GM23338 (cell line): ENCODE data around the gene TUBB1. TPM values are rescaled to one million over a fixed set of nuclear protein-coding genes. Genes with fewer than 3 reads are reported as not detected.

Source experiments
- ATAC-seq: fragments of 200-7000 bp; cut with Tn5 transposase; 3 replicates; pipeline ENCODE4 v1.9.1; 2020
- DNase-seq: peaks from one replicate; pipeline ENCODE4 v3.0.0-alpha.2; 2015; ENCODE audit warnings: low spot score
- H2AFZ ChIP-seq: fragments of 200-600 bp; sonication (generic); 2 replicates; pipeline ENCODE4 v1.8.0; 2016; ENCODE audit warnings: antibody characterized with exemption, mild to moderate bottlenecking, moderate library complexity
- H3F3A ChIP-seq: fragments of 200-600 bp; sonication (generic); replicated peaks from 2 replicates; pipeline ENCODE4 v1.8.0; 2017; ENCODE audit warnings: antibody characterized with exemption, mixed run types, low read depth
- H3K27ac ChIP-seq: fragments of 200-600 bp; sonication (generic); 2 replicates; pipeline ENCODE4 v1.6.1; 2016; ENCODE audit warnings: low read depth
- H3K27me3 ChIP-seq: fragments of 200-600 bp; sonication (generic); 2 replicates; pipeline ENCODE4 v1.8.0; 2016; ENCODE audit warnings: mild to moderate bottlenecking, mixed run types, moderate library complexity; ENCODE audit not compliant: insufficient read depth
- H3K36me3 ChIP-seq: fragments of 200-600 bp; sonication (generic); 2 replicates; pipeline ENCODE4 v1.8.0; 2016; ENCODE audit warnings: mild to moderate bottlenecking; ENCODE audit not compliant: insufficient read depth
- H3K4me1 ChIP-seq: fragments of 200-600 bp; sonication (generic); 2 replicates; pipeline ENCODE4 v1.8.0; 2016; ENCODE audit warnings: mild to moderate bottlenecking, moderate library complexity; ENCODE audit not compliant: insufficient read depth
- H3K4me2 ChIP-seq: fragments of 200-600 bp; sonication (generic); 2 replicates; pipeline ENCODE4 v1.7.1; 2017; ENCODE audit warnings: mixed run types
- H3K4me3 ChIP-seq: fragments of 200-600 bp; sonication (generic); 2 replicates; pipeline ENCODE4 v1.6.1; 2016; ENCODE audit warnings: mixed run types
- H3K79me2 ChIP-seq: fragments of 200-600 bp; sonication (generic); replicated peaks from 2 replicates; pipeline ENCODE4 v1.8.0; 2017; ENCODE audit warnings: mild to moderate bottlenecking; ENCODE audit not compliant: insufficient read depth
- H3K9me2 ChIP-seq: fragments of 200-600 bp; sonication (generic); 2 replicates; pipeline ENCODE4 v1.8.0; 2017; ENCODE audit not compliant: insufficient read depth
- H4K20me1 ChIP-seq: fragments of 200-600 bp; sonication (generic); replicated peaks from 2 replicates; pipeline ENCODE4 v1.8.0; 2017; ENCODE audit warnings: mild to moderate bottlenecking; ENCODE audit not compliant: insufficient read depth
- H3K27ac Mint-ChIP-seq: 2 replicates; pipeline ENCODE4 v1.8.0; 2020; ENCODE audit warnings: inconsistent platforms, mild to moderate bottlenecking, moderate library complexity, mixed read lengths
- H3K27me3 Mint-ChIP-seq: 3 replicates; pipeline ENCODE4 v1.8.0; 2022; ENCODE audit warnings: low read depth, mild to moderate bottlenecking, moderate library complexity, mixed read lengths, inconsistent platforms; ENCODE audit not compliant: insufficient read depth, poor library complexity
- H3K36me3 Mint-ChIP-seq: 3 replicates; pipeline ENCODE4 v1.8.0; 2021; ENCODE audit warnings: low read depth, mild to moderate bottlenecking, inconsistent platforms, moderate library complexity, mixed read lengths
- H3K4me1 Mint-ChIP-seq: 3 replicates; pipeline ENCODE4 v1.8.0; 2020; ENCODE audit warnings: mild to moderate bottlenecking, inconsistent platforms, mixed read lengths
- H3K4me3 Mint-ChIP-seq: 3 replicates; pipeline ENCODE4 v1.8.0; 2021; ENCODE audit warnings: moderate library complexity, mild to moderate bottlenecking, inconsistent platforms, mixed read lengths
- H3K9me3 Mint-ChIP-seq: 3 replicates; pipeline ENCODE4 v1.8.0; 2020; ENCODE audit warnings: moderate library complexity, mild to moderate bottlenecking, inconsistent platforms, mixed read lengths
- CREB1 ChIP-seq: fragments of 250-450 bp; sonication (Bioruptor Pico); IDR thresholded peaks from 2 replicates; pipeline ENCODE4 v1.5.0; 2020; ENCODE audit warnings: low read depth, mild to moderate bottlenecking, moderate library complexity
- EZH2 ChIP-seq: fragments of 200-600 bp; sonication (generic); IDR thresholded peaks from one replicate; pipeline ENCODE4 v1.8.0; 2017; ENCODE audit warnings: antibody characterized with exemption, mild to moderate bottlenecking, low read depth; ENCODE audit not compliant: unreplicated experiment
- EZH2phosphoT487 ChIP-seq: fragments of 200-600 bp; sonication (generic); IDR thresholded peaks from one replicate; pipeline ENCODE4 v1.8.1; 2018; ENCODE audit warnings: antibody characterized with exemption; ENCODE audit not compliant: unreplicated experiment
- NANOG ChIP-seq: IDR thresholded peaks from 2 replicates; pipeline ENCODE4 v1.6.1; 2016; ENCODE audit warnings: antibody characterized with exemption, borderline replicate concordance
- POLR2AphosphoS5 ChIP-seq: IDR thresholded peaks from 2 replicates; pipeline ENCODE4 v1.6.1; 2016; ENCODE audit warnings: antibody characterized with exemption, low read depth
- STAT1 ChIP-seq: IDR thresholded peaks from one replicate; pipeline ENCODE4 v1.6.1; 2016; ENCODE audit warnings: antibody characterized with exemption; ENCODE audit not compliant: unreplicated experiment
- ZNF114 ChIP-seq: fragments of 250-450 bp; sonication (Bioruptor Pico); IDR thresholded peaks from 2 replicates; pipeline ENCODE4 v1.5.0; 2020; ENCODE audit warnings: mild to moderate bottlenecking, moderate library complexity
- ZNF331 ChIP-seq: fragments of 250-450 bp; sonication (Bioruptor Pico); IDR thresholded peaks from 2 replicates; pipeline ENCODE4 v1.5.0; 2020; ENCODE audit warnings: low read depth, mild to moderate bottlenecking, moderate library complexity
- polyA plus RNA-seq: library from polyadenylated mRNA; unstranded; fragments of >200 nt; fragmentation: Nextera tagmentation; extraction: Ambion mirVana; gene quantifications from 2 replicates; pipeline ENCODE4 v1.2.1, GENCODE V29; 2016
- total RNA-seq: library from RNA; depleted of rRNA; stranded (reverse); fragments of >200 nt; shearing (Covaris generic); gene quantifications from 2 replicates; pipeline ENCODE4 v1.2.3, GENCODE V29; 2014
- TF ChIP-seq, protein P1 (sequence below): IDR thresholded peaks from 2 replicates; pipeline ENCODE4 v1.6.1; 2016; ENCODE audit warnings: antibody characterized with exemption
- TF ChIP-seq, protein P2 (sequence below): IDR thresholded peaks from one replicate; pipeline ENCODE4 v1.6.1; 2018; ENCODE audit warnings: antibody characterized with exemption; ENCODE audit not compliant: unreplicated experiment
- TF ChIP-seq, protein P3 (sequence below), 2 experiments: fragments of 200-600 bp in 1 of 2; sonication (generic) in 1 of 2; conservative IDR thresholded peaks; 2 replicates each; pipeline versions ENCODE4 v1.5.1 to v1.6.1; 2016 to 2017; ENCODE audit warnings: antibody characterized with exemption in 2 of 2, low read depth in 2 of 2, mild to moderate bottlenecking in 2 of 2, moderate library complexity in 1 of 2

TUBB1 gene
- total and polyA plus RNA-seq, 2 experiments from 2014 or later, result not detected

DNA sequence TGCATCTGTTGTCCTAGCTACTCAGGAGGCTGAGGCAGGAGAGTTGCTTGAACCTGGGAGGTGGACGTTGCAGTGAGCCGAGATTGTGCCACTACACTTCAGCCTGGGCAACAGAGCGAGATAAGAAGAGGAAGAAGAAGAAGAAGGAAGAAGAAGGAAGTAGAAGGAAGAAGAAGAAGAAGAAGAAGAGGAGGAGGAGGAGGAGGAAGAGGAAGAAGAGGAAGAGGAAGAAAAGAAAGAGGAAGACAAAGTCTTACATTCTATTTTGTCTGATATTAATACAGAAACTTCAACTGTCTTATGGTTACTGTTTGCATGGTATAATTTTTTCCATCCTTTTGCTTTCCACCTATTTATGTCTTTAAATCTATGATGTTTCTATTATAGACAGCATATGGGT is 45.4 kb upstream of the TUBB1 start (continued):
- no peak for TF ChIP-seq NANOG
- no peak for TF ChIP-seq EZH2
- TF ChIP-seq, protein P1, sequence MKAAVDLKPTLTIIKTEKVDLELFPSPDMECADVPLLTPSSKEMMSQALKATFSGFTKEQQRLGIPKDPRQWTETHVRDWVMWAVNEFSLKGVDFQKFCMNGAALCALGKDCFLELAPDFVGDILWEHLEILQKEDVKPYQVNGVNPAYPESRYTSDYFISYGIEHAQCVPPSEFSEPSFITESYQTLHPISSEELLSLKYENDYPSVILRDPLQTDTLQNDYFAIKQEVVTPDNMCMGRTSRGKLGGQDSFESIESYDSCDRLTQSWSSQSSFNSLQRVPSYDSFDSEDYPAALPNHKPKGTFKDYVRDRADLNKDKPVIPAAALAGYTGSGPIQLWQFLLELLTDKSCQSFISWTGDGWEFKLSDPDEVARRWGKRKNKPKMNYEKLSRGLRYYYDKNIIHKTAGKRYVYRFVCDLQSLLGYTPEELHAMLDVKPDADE, result no peak

DNA sequence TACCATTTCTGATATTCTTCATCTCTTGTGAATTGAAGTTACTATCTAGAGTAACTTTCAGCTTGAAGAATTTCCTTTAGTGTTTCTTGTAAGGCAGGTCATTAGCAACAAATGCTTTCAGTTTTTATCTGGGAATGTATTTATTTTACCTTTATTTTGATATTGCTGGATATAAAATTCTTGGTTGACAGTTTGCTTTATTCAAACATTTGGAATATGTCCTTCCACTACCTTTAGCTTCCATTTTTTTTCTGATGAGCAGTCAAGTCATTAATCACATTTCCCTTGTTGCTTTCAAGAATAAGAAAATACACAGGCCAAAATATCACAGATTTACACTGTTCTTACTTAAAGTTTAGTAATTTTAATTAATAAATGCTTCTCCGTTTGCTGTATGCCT is 43.9 kb upstream of the TUBB1 start:
- Mint-ChIP-seq H3K27me3 (peaks cover 10% of the 10 kb centered on the region), H3K9me3 (peaks cover 14% of the 10 kb centered on the region; the same call in 2 of the 3 replicates), H3K36me3 (no peaks in the 10 kb centered on the region; the same call in 2 of the 3 replicates), H3K4me3 (no peak overlapping the region), H3K27ac (no peak overlapping the region), H3K4me1 (peaks cover 12% of the 10 kb centered on the region)
- no peaks in the 10 kb centered on the region for H4K20me1 ChIP-seq
- H3K36me3 ChIP-seq, result no peaks in the 10 kb centered on the region
- H3K27ac ChIP-seq, result no peak overlapping the region
- H3K4me2 ChIP-seq, result no peak overlapping the region
- DNase-seq (no peak), ATAC-seq (no peak)
- no peak overlapping the region for H3K4me3 ChIP-seq
- peaks cover 6% of the 10 kb centered on the region; the same call in 1 of the 2 replicates for H3K4me1 ChIP-seq
- no peaks in the 10 kb centered on the region for H3K27me3 ChIP-seq
- no peaks in the 10 kb centered on the region for H3K9me2 ChIP-seq
- H2AFZ ChIP-seq, result no peak overlapping the region
- TF ChIP-seq, protein P2, sequence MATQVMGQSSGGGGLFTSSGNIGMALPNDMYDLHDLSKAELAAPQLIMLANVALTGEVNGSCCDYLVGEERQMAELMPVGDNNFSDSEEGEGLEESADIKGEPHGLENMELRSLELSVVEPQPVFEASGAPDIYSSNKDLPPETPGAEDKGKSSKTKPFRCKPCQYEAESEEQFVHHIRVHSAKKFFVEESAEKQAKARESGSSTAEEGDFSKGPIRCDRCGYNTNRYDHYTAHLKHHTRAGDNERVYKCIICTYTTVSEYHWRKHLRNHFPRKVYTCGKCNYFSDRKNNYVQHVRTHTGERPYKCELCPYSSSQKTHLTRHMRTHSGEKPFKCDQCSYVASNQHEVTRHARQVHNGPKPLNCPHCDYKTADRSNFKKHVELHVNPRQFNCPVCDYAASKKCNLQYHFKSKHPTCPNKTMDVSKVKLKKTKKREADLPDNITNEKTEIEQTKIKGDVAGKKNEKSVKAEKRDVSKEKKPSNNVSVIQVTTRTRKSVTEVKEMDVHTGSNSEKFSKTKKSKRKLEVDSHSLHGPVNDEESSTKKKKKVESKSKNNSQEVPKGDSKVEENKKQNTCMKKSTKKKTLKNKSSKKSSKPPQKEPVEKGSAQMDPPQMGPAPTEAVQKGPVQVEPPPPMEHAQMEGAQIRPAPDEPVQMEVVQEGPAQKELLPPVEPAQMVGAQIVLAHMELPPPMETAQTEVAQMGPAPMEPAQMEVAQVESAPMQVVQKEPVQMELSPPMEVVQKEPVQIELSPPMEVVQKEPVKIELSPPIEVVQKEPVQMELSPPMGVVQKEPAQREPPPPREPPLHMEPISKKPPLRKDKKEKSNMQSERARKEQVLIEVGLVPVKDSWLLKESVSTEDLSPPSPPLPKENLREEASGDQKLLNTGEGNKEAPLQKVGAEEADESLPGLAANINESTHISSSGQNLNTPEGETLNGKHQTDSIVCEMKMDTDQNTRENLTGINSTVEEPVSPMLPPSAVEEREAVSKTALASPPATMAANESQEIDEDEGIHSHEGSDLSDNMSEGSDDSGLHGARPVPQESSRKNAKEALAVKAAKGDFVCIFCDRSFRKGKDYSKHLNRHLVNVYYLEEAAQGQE, result no peak
- TF ChIP-seq EZH2 (no peak), ZNF331 (CRISPR knock-in tag) (no peak)
- no peaks in the 10 kb centered on the region for H3F3A ChIP-seq
- no peaks in the 10 kb centered on the region for H3K79me2 ChIP-seq

DNA sequence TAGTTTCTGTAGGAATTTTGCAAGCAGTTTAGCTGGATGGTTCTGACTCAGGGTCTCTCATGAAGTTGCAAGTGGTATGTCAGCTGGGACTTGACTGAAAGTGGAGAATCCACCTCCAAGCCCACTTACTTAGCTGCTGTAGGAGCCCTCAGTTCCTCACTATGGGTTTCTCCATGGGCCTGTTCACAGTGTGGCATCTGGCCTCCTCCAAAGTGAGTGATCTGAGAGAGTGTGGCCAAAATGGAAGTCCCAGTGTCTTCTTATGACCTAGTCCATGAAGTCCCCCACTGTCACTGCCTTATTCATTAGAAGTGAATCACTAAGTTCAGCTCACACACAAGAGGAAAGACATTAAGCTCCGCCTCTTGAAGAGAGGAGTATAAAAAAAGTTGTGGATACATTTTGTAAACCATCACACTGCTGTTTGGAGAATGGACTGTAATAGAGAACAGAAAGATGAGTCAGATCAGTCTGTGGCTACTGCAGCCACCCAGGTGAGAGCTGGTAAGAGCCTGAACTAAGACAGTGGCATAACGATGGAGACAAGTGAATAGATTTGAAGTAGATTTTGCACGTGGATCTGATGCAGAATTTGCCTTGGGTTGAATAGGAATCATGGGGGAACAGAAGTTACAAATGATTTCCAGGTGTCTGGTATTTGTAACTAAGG is 43.0 kb upstream of the TUBB1 start:
- ATAC-seq (no peak), DNase-seq (no peak)
- H4K20me1 ChIP-seq, result no peaks in the 10 kb centered on the region
- H3K79me2 ChIP-seq, result no peaks in the 10 kb centered on the region
- H3K36me3 Mint-ChIP-seq, result no peaks in the 10 kb centered on the region; the same call in 2 of the 3 replicates
- peaks cover 12% of the 10 kb centered on the region for H3K4me1 Mint-ChIP-seq
- no peaks in the 10 kb centered on the region for H3F3A ChIP-seq
- H3K27ac ChIP-seq, result no peak overlapping the region
- H3K9me2 ChIP-seq, result no peaks in the 10 kb centered on the region
- no peaks in the 10 kb centered on the region for H3K27me3 ChIP-seq
- no peak overlapping the region for H2AFZ ChIP-seq
- H3K36me3 ChIP-seq, result no peaks in the 10 kb centered on the region
- no peak overlapping the region for H3K4me3 ChIP-seq
- H3K9me3 Mint-ChIP-seq, result peaks cover 14% of the 10 kb centered on the region; the same call in 2 of the 3 replicates
- H3K27me3 Mint-ChIP-seq, result peaks cover 10% of the 10 kb centered on the region
- peaks cover 6% of the 10 kb centered on the region; the same call in 1 of the 2 replicates for H3K4me1 ChIP-seq
- H3K27ac Mint-ChIP-seq, result no peak overlapping the region
- H3K4me2 ChIP-seq, result no peak overlapping the region
- no peak overlapping the region for H3K4me3 Mint-ChIP-seq
- TF ChIP-seq POLR2AphosphoS5, result no peak
- TF ChIP-seq EZH2, result no peak
- TF ChIP-seq EZH2phosphoT487, result no peak
- no peak for TF ChIP-seq CREB1
- TF ChIP-seq NANOG, result no peak
- TF ChIP-seq, protein P3, sequence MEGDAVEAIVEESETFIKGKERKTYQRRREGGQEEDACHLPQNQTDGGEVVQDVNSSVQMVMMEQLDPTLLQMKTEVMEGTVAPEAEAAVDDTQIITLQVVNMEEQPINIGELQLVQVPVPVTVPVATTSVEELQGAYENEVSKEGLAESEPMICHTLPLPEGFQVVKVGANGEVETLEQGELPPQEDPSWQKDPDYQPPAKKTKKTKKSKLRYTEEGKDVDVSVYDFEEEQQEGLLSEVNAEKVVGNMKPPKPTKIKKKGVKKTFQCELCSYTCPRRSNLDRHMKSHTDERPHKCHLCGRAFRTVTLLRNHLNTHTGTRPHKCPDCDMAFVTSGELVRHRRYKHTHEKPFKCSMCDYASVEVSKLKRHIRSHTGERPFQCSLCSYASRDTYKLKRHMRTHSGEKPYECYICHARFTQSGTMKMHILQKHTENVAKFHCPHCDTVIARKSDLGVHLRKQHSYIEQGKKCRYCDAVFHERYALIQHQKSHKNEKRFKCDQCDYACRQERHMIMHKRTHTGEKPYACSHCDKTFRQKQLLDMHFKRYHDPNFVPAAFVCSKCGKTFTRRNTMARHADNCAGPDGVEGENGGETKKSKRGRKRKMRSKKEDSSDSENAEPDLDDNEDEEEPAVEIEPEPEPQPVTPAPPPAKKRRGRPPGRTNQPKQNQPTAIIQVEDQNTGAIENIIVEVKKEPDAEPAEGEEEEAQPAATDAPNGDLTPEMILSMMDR (conservative IDR thresholded peaks at IDR 0.05; ENCODE audit: low read depth in 2 of 2), result no peak
- no peak for TF ChIP-seq STAT1
- TF ChIP-seq, protein P1, result no peak
- TF ChIP-seq ZNF114 (CRISPR knock-in tag), result no peak
